HG02973 (cell line): Measurements from ENCODE around the gene ANKDD1B.

Source experiments
- ATAC-seq: cut with Tn5 transposase; IDR thresholded peaks from one replicate; pipeline ENCODE4 v1.9.1; 2021; ENCODE audit warnings: moderate library complexity; ENCODE audit not compliant: unreplicated experiment

Gene ANKDD1B

DNA sequence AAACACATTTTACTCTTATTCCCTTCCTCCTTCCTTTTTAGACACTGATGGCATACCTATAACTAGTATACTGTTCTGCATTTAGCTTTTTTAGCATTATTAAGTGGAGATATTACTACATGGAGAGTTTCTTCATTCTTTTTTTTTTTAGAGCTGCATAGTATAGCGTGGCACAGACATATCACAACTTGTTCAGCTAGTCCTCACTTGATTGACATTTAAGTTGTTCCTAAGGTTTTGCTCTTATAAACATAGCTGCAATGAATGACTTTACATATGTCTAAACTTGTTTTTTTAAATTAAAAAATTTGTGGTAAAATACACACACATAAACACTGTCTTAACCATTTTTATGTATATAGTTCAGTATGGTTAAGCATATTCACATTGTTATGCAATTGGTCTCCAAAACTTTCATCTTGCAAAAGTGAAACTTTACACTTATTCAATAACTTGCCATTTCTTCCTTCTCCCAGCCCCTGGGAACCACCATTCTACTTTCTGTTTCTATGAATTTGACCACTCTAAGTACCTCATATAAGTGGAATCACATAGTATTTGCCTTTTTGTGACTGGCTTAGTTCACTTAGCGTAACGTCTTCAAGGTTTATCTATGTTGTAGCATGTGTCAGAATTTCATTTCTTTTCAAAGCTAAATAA is 48.7 kb downstream of the ANKDD1B start:
- no peak for ATAC-seq

DNA sequence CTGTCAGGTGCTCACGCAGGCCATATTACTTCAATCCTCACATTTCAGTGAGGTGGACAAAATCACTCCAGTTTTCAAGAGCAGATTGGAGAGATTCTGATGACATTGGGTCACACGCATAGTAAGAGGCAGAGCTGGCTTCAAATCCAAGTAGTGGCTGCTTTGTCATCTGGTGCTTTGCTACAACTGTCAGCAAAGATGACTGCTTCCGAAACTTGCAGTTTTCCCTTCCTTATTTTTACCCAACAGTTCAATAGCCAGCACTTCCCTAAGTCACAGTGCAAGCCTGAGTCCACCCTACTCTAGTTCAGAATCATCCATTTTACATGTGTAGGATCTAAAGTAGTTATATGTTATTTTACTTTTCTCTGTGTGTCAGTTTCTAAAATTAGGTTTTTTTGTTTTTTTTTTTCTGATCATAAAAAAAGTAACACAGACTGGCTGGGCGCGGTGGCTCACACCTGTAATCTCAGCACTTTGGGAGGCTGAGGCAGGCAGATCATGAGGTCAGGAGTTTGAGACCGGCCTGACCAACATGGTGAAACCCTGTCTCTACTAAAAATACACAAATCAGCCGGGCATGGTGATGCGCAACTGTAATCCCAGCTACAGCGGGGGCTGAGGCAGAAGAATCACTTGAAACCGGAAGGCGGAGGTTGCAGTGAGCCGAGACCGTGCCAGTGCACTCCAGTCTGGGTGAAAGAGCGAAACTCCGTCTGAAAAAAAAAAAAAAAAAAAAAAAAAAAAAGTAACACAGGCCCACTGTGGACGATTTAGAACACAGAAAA is 49.6 kb downstream of the ANKDD1B start:
- ATAC-seq, result no peak

DNA sequence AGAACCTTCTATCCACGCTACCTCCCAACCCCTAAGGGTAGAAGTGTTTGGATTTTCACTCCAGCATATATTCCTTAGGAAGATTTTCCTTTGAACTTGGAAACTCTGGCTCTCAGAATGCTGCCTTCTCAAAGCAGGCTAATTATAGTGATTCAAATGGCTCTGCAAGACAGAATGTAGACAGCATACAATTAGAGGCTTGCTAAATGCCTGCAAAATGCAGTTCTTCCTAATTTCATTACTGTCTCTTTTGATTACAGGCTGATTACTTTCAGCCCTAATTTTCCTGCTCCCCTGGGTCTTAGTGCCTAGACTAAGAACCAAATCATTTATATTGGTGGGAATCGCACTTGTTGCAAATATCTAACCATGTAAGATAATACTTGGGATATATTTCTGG is 50.8 kb downstream of the ANKDD1B start:
- no peak for ATAC-seq

DNA sequence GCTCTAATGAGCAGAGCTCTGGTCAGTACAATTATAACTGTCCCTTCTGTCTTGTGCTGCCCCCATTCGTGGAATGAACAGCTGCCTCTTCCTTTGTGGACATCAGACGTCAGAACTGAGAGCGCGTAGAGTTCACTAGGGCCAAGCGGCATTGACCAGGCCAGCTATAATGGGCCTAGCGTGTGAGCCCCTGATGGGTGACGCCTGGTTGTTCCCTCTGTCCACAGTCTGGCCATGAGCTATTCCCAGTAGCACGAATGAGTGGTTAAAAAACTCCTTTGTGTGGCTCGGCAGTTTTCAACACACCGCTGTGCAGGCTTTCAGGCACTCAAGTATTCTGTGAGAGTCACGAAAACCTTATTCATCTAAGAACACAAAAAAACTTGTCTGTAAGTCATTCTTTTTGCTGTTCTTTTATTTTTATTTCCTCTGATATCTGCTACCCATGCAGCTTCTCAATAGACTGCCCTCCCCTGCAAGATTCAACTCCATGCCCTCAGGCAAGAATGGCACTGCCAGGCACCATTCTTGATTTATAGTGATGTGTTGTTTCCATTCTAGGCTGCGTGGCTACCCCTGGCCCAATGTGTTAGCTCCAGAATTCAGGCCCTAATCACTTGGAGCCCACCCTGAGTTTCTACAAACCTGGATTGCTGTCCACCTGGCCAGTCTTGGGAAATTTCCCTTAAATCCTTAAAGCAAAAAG is 52.5 kb downstream of the ANKDD1B start:
- ATAC-seq, result no peak

DNA sequence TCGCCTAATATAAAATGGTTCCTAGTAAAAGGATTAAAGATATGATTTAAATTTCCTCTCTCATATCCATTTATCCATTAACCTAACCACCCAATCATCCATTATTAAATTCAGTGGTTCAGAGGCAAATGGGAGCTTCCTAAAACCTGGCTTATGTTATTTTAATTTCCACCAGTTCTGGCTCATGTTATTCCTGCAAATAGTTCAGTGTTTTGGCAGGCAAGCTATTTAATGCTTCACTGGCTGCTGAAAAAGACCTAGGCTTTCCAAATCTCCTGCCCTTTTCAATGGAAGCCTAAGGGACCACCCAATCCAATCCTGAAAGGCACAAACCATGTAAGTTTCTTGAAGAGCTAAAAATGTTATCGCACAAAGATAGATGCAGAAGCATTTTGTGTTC is 53.7 kb downstream of the ANKDD1B start:
- ATAC-seq, result no peak

DNA sequence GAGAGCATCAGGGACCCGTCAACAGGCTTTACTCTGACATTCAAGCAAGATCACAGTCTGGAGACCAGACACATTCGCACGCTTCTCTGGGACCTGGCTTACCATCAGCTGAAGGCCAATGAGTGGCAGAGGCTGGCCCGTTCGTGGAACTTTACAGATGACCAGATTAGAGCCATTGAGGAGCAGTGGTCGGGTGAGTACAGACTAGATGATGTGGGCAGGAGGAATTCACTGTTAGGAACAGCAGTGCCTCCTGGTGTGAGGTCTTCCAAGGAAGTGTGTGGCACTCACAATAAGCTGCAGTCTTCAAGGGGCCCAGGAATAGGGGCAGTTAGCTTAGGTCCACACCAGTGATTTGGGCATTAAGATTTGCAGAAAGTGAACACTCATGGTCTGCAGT is 55.5 kb downstream of the ANKDD1B start:
- ATAC-seq, result no peak

DNA sequence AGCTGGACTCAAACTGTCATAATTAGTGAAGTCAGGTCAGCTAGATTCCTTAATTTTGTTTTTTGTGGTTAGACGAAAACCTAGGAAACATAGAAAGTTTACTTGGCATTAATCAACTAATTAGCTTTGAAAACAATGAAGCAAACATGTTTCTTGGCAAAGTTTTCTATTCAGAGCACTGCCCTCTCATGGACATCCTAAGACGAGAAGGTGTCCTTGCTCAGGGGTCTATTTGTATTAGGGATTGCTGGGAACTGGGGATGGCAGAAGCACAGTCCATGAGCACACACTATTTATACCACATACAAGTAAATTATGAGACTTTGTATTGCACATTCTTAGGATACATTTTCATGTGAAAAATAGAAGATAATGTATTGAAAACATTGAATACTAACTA is 56.3 kb downstream of the ANKDD1B start:
- ATAC-seq, result no peak

DNA sequence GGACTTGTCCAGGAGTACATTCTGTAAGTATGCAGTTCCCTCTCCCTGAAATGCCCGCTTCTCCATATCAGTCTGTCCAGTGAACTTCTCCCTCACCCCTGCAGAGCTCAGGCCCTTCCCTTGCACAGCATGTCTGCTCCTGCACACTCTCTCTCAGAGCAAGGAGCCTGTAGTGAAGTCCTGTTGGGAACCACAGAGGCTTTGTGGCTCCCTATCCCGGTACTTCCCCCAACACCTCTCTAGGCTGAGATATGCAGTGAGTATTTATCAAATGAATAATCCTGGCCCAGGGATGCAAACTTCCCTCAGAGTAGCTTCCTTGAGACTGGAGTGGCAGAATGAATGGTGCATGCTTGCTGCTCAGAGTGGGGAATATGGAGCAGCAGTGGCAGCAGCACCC is 57.2 kb downstream of the ANKDD1B start:
- ATAC-seq, result no peak

DNA sequence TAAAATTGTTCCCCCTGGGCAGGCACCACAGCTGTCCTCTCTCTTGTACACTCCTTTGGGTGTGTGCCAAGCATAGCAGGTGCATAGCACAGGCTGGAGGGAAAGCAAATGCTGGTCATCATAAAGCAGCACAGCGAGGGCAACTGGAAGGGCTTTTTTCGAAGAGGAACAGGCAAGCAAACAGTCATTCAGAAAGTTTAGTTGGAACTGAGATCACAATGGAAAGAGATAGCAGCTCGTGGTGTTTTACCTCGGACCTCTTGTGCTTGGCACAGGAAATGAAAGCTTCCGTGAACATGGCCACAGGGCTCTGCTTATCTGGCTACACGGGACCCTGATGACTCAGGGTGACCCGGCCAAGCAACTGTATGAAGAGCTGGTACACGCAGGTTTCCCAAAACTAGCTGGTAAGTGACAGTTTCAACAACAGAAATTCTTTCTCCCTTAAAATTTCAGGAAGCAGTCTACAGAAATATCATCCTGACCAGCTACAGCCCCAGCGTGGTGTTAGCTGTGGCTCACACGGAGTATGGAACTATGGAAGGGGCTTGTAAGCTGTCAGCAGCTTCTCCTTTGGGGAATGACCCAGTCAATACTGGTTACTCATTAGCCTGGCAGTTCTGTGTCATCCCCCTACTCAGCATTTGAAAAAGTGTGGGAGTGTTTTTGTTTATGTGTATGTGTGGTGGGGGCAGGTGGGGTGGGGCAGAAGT is 57.9 kb downstream of the ANKDD1B start:
- peak; percentile 93 for ATAC-seq

DNA sequence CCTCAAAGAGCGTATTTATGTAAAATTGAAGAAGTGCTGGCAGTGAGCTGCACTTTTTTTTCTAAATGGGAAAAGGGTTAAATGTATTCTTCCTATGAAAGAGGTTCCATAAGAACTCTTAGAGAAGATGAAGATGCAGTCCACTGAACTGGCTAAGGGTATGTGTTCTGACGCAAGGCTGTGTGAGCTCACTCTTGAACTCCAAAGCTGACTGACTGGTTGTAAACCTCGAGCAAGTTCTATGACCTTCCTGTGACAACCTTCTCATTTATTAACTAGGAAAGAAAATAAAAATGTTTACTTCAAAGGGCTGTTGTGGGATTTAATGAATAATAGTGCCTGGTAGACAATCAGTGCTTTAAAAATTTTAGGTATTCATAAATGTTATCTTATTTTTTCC is 59.3 kb downstream of the ANKDD1B start:
- ATAC-seq, result no peak

DNA sequence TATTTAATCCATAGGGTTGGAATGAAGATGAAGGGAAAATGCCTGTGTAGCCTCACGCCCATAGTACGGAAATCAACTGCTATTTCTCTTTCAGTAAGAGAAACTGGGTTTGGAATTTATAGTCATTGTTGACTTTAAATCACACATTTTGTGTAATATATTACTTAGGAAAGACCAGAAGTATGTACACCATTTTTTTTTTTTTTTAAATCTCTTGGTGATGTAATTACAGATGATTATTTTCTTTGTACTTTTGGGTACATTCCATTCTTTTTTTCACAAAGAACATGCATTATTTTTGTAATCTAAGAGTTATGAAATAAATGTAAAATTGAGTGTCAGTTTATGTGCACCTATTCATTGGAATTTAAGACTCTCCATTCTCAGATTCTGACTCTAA is 60.3 kb downstream of the ANKDD1B start:
- ATAC-seq, result no peak

DNA sequence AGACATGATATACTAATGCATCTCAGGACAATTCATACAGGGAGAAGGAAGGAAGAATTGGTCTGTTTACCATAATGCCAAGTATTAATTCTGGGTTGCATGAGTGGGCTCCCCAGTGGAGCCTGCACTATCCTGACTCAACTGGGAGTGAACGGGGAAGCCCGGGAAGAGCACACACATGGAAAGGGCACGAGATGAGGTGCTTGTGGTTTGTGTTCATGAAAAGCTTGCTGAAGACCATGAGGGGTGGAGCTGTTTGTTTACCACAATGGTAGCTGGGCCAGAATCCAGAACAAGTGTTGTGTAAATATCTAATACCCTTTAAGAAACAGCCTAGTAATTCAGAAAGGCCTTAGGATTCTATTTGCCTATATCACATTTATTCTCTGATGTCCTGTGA is 61.4 kb downstream of the ANKDD1B start:
- ATAC-seq, result no peak

DNA sequence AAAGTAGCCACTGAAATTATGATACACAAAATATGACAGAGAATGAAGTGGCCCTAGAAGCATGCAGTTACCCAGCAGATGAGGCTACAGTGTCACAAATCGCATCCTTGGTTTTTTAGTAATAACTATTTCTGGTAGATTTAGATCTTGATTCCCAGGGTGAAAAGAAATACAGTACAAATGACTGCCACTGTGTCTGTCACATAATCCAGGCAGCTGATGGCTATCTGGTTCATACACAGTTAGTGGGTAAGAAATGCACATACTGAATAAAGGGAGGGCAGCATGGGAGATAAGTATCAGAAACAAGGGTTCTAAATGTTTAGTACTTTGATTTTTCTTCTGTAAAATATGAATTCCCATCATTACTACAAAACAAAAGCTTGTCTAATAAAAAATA is 64.5 kb downstream of the ANKDD1B start:
- ATAC-seq, result no peak

DNA sequence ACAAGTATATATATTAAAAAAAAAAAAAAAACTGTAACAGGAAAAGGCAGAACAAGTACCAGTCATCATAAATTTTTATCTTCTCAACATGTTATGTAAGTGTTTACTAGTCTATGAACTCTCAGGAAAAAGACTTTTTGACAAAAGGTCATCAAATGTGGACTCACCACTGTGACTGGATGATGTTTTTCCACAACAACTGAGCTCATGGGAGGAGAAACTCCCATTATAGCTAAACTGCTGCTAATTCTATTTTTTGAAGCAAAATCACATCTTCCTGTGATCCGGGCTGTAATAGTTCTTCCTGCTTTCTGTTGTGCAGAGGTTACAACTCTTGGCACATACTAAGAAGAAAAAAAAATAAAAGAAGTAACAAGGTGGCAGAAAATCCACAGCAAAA is 66.4 kb downstream of the ANKDD1B start:
- no peak for ATAC-seq

DNA sequence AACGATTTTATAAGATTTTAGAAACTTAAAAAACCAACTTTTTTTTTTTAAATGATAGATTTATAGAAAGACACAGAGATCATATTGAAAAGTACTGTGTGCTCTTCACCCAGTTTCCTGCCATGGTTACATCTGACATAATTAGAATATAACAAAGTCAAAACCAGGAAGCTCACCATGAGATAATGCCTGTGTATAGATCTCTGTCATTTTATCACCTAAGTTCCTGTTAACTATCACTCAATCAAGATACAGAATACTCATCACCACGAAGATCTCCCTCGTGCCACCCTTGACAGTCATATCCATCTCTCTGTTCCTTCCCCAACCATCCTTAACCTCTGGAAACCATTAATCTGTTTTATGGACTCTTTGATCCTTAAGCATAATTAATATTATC is 66.9 kb downstream of the ANKDD1B start:
- no peak for ATAC-seq

DNA sequence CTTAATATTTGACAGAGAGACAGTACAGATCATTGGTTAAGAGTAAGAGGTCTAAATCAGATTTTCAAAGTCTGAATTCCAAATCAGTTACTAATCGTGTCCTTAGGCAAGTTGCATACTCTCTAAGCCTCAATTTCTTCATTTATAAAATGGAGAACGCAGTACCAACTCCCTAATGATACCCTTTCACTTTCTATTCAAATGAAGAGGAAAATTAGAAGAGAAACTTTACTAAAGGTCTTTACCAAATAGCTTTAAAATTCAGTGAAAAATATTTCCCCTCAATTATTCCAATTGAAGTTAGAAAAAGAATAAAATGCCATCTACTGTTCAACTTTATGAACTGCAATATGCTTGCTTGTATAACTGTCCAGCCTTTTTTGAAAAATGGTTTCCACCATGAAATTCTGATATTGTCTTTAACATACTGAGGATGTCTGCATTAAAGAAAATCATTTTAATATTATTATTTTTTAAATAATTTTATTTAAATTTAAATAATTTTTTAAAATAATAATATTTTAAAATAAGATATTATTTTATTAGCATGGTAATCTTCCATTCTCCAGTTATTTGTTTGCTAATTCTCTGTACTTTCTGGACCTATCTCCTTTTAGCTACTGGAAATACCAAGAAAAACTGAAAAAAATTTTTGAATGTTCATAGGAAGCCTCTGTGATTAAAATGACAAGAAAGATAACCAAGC is 70.0 kb downstream of the ANKDD1B start:
- ATAC-seq, result no peak

DNA sequence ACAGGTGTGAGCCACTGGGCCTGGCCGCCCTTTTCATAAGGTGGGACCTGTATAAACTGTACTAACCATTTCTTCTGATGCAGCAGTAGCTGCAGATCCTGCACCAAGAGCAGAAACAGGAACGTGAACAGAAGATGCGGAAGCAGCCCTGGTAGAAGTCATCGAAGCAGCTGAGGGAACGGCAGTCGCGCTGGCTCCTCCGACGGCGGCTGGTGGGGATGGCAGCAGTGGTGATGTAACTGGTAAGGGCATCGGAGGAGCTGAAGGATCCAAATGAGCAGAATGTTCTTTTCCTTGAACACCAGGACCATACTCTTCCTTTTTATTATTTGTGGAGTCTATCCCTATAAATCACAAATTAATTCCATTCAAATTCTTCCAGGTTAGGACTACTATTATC is 73.9 kb downstream of the ANKDD1B start:
- no peak for ATAC-seq

DNA sequence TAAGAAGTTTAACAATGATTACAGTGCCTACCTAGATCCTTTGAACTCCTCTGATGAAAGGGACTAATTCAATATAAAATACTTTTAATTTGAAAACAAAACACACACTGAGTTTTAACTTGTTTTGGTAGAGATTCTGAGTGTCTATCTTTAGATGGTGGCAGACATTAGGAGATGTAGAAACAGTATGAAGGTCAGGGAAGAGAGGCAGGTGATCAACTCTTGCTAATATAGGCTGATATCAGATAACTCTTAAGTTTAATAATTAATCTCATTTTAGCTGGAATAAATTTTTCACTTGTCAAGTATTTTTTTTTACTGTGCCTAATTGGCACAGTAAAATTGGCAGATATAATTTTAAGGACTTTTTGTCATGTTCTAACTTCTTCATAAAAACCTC is 75.2 kb downstream of the ANKDD1B start:
- ATAC-seq, result no peak

DNA sequence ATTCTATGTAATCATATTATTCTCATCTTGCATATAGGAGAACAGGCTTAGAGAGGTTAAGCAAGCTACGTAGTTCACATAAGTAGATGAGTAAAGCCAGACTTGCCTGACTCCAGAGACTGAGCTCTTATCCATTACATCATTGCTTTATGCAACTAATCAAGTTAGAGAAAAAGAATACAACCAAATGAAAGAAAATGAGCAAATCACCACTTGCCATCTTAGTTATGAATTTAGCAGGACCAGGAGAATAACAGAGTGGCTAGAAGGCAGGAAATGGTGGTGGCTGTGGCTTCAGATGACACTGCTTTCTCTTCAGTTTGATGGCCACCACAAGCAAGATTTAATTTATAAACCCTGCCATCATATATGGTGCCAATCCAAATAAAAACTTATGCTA is 79.4 kb downstream of the ANKDD1B start:
- no peak for ATAC-seq

DNA sequence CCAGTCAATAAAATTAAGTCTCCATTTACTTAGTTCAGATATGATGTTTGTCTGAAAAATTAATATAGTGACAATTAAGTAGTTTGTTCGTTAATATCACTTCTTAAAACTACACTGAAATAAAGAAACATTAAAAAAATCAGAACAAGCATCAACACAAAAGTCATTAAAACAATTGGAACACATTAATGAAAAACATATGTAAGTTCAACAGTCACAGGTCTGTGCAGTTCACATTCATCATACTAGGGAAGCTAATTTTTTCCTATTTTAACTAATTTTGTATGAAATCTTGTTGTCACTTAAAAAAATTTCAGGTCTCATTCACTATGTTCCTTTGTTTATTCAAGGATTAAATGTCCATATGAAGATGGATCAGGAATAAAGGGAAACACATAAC is 83.5 kb downstream of the ANKDD1B start:
- ATAC-seq, result no peak
